ENCODE measurements around the gene GOLGA1.

DNA sequence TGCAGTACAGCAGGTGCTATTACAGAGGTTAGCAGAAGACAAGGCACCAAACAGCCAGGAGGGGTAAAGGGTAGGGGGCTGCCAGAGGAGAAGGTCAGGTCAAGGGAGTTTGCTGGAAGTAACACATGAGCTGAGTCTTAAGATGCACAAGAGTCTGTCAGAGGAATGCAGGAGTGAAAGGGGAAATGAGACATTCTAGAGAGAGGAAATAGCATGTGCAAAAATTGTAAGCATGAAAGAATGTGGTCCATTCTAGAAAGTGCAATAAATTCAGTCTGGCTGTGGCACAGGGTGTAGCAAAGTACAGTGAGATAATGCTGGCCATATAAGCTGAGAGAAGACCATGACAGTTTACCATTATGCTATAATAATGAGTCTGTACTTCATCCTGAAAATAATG is 6.6 kb downstream of the GOLGA1 start:
- no peak for TF ChIP-seq CTCF (IDR thresholded peaks at IDR 0.05)
- no peak for TF ChIP-seq POLR2A (IDR thresholded peaks at IDR 0.05)
